Measurements from ENCODE around the gene PPP1R10.

The PPP1R10 gene

GRCh38 chr6:30554962-30555815 lies 61.9 kb downstream of the PPP1R10 start:
- no peak for DNase-seq

GRCh38 chr6:30554404-30554803 lies 62.6 kb downstream of the PPP1R10 start:
- DNase-seq = no peak

Measured in NCI-H446 treated with DMSO at 0.1 percent for 48 hours (cell line).